Mucosa of descending colon (tissue), 3 donors: ENCODE data around the gene SGCD. TPM values are rescaled to one million over a fixed set of nuclear protein-coding genes. Genes with fewer than 3 reads are reported as not detected.

Experiments
- ATAC-seq: fragments of 200-7000 bp; cut with Tn5 transposase; one replicate; pipeline ENCODE4 v1.9.1; 2020; ENCODE audit warnings: mild to moderate bottlenecking, moderate library complexity
- DNase-seq, 3 donors: peaks; one replicate each; pipeline ENCODE4 v3.0.0-alpha.2; 2020
- H3K36me3 ChIP-seq: fragments of 200-600 bp; one replicate; pipeline ENCODE4 v1.8.0; 2021; ENCODE audit warnings: low read depth, mild to moderate bottlenecking
- H3K4me1 ChIP-seq: fragments of 200-600 bp; one replicate; pipeline ENCODE4 v1.8.0; 2021; ENCODE audit warnings: low read depth, mild to moderate bottlenecking
- H3K4me3 ChIP-seq: fragments of 200-600 bp; one replicate; pipeline ENCODE4 v1.8.0; 2021; ENCODE audit warnings: mild to moderate bottlenecking
- H3K9me3 ChIP-seq: fragments of 200-600 bp; one replicate; pipeline ENCODE4 v1.8.0; 2021; ENCODE audit warnings: mild to moderate bottlenecking
- intact Hi-C, 2 donors: fragments of 100-400 bp; cut with DNase I in 1 of 2; cut with micrococcal nuclease in 1 of 2; formaldehyde crosslinking; loops; one replicate each; pipeline versions ENCODE4 v1.11.0 to v1.11.1; 2022; cut with DNase I, micrococcal nuclease
- total RNA-seq, 3 donors: library from RNA; stranded (reverse); fragmentation: NEBNext Ultra II Directional in 2 of 3; extraction: Animal tissue kit (Norgen Biotek cat#: 25700) in 2 of 3; gene quantifications; one replicate each; pipeline versions ENCODE4 v1.2.1 to v1.2.4, GENCODE V29; 2021 to 2023
- TF ChIP-seq, protein P1 (sequence below): fragments of 200-600 bp; IDR thresholded peaks from one replicate; pipeline ENCODE4 v1.8.0; 2022; ENCODE audit warnings: antibody characterized with exemption, mild to moderate bottlenecking
- donor health status: DM: no; HTN: no; CAD: no; lungs with moderate emphysema.
- donor health status: DM: no; HTN: no; CAD: no.
- donor health status: DM: no; HTN: yes; CAD: no.

SGCD gene
- total RNA-seq, 3 donors from 2014 or later, result 1.2 to 7.4 (median 2.0) TPM

DNA sequence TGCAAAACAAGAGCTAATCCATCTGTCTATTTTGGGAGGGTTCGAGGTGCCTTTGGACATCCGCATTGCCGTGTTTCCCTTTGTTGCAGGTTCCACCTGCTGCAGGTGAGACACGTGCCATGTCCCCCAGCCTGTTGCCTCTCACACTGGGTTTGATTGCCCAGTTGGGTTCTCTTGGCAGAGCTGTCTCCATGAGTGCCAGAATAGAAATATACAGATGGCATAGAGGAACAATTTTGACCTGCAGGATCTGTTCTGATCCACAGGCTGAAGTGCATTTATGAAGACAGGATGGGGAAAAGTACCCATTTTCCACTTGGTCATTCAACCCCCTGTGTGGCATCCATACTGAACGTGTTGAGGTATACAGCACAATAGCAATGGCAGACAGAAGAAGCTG, 178.1 kb downstream of the SGCD start:
- H3K4me1 ChIP-seq, result no peaks in the 10 kb centered on the region
- intact Hi-C loops, result no loop called here
- H3K36me3 ChIP-seq, result no peaks in the 10 kb centered on the region
- TF ChIP-seq, protein P1, sequence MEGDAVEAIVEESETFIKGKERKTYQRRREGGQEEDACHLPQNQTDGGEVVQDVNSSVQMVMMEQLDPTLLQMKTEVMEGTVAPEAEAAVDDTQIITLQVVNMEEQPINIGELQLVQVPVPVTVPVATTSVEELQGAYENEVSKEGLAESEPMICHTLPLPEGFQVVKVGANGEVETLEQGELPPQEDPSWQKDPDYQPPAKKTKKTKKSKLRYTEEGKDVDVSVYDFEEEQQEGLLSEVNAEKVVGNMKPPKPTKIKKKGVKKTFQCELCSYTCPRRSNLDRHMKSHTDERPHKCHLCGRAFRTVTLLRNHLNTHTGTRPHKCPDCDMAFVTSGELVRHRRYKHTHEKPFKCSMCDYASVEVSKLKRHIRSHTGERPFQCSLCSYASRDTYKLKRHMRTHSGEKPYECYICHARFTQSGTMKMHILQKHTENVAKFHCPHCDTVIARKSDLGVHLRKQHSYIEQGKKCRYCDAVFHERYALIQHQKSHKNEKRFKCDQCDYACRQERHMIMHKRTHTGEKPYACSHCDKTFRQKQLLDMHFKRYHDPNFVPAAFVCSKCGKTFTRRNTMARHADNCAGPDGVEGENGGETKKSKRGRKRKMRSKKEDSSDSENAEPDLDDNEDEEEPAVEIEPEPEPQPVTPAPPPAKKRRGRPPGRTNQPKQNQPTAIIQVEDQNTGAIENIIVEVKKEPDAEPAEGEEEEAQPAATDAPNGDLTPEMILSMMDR, result no peak
- DNase-seq (no peak), ATAC-seq (no peak)
- H3K9me3 ChIP-seq, result no peaks in the 10 kb centered on the region
- H3K4me3 ChIP-seq, result no peak overlapping the region

DNA sequence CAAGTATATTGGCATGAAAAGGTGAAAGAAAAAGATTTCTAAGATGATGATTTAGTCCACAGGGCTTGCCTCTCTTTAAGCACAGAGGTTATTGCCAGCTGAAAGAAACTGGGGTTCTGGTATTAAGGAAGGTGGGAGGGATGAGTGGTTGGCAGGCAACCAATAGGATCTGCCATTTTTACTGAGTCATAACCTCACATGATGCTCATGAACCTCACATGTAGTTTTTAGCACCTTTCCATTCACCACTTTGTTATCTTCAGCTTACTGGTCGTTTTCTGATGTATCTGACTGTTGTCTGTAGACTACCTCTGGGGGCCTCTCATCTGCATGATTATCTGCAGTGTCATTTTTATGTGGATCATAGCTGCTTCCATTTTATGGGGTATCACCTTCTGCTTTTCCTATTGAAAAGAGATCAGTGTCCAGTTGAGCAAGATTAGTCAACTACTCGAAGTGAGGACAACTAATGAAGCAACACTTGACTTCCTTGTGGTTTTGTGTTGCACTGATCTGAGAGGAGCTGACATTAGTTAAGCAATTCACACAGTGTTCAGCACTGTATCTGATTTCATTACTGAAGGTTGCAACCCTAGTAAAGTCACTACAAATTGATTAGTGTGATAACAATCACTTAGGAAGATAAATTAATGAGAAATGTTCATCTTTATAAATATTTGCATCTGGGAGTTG, 186.3 kb downstream of the SGCD start:
- Histone ChIP-seq H3K4me3 (no peak overlapping the region), H3K4me1 (no peaks in the 10 kb centered on the region), H3K36me3 (no peaks in the 10 kb centered on the region), H3K9me3 (no peaks in the 10 kb centered on the region)
- ATAC-seq (no peak), DNase-seq (no peak)
- intact Hi-C loops, result no loop called here
- TF ChIP-seq, protein P1, result no peak

DNA sequence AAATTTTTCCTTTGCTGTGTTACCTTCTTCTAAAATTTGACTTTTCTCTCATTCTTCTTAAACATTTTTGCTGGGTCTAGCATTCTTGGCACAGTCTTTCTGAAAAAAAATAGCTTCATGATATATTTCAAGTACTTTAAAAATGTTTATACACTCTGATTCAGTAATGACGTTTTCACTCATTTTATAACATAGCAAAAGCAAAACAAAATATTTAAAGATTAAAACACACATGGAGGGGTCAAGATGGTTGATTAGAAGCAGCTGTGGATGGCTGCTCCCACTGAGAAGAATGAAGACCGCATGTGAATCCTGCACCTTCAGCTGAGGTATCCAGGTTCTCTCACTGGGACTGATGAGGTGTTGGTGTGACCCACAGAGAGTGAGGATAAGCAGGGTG, 188.2 kb downstream of the SGCD start:
- no peak overlapping the region for H3K4me3 ChIP-seq
- H3K9me3 ChIP-seq, result no peaks in the 10 kb centered on the region
- H3K4me1 ChIP-seq, result no peaks in the 10 kb centered on the region
- intact Hi-C loops, result no loop called here
- DNase-seq (no peak), ATAC-seq (no peak)
- H3K36me3 ChIP-seq, result no peaks in the 10 kb centered on the region
- TF ChIP-seq, protein P1, result no peak

DNA sequence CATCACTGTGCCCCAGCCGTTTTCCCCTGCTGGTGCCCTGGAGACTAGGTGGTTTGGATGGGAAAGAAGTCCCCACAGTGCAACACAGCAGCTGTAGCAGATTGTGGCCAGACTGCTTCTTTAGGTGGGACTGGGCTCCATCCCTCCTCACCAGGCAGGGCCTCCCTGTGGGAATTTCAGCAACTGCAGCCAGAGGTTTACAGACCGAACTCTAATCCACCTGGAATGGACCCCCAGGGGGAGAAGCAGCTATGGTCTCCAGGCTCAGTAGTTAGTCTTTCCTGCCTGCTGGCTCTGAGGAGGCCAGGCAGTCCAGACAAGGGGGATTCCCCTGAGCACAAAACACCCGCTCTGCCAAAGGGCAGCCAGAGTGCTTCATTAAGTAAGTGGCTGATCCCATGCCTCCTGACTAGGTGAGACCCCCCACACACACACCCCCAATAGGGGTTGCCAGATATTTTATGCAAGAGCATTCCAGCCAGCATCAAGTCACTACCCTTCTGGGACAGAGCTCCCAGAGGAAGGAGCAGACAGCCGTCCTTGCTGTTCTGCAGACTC, 188.9 kb downstream of the SGCD start:
- DNase-seq (no peak), ATAC-seq (no peak)
- Histone ChIP-seq H3K36me3 (no peaks in the 10 kb centered on the region), H3K4me3 (no peak overlapping the region), H3K9me3 (no peaks in the 10 kb centered on the region), H3K4me1 (no peaks in the 10 kb centered on the region)
- intact Hi-C loops, result no loop called here
- TF ChIP-seq, protein P1, result no peak

DNA sequence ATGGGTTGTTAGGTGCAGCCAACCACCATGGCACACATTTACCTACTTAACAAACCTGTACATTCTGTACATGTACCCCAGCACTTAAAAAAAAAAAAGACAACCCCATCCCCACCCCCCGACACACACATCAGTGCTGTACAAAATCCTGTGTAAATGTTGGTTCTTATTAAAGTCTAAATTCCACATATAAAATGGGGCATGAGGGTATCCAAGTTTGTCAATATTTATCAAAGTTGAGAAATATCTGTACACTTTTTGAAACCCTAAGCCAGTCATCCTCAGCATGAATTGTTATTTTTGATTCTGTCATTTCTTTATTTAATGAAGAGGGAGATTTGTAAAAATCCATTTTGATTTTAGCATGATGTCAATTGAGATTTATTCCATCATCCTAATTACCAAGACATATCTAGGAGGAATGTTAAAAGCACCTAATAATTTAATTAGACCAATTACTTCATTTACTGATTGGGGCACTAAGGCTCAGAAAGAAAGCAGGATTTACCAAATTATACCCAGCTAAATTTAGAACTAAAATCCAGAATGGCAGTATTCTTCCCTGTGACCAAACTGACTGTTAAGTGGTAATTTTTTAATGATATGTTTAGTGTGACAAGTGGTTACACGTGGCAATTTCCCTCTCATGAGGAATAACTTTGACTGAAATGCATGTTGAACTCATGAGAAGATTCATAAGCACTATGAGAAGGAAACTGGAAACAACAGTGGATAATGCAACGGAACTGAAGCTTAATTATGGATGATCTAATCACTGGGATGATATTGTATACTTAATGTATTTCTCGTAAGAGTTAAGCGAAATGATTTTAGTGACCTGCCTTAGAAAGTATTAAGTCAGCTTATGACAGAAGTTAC, 195.9 kb downstream of the SGCD start:
- H3K36me3 ChIP-seq, result no peaks in the 10 kb centered on the region
- H3K9me3 ChIP-seq, result peaks cover 2% of the 10 kb centered on the region
- DNase-seq, result no peak
- H3K4me3 ChIP-seq, result no peak overlapping the region
- TF ChIP-seq, protein P1, result no peak
- intact Hi-C loops, result no loop called here
- no peak for ATAC-seq
- H3K4me1 ChIP-seq, result no peaks in the 10 kb centered on the region
